Jurkat, Clone E6-1 (cell line): ENCODE measurements around the gene FADS3.
"Not testable (repeated sequence)": the region's sequence is repeated elsewhere in the genome, so short reads cannot be mapped to it uniquely, and the experiment has no call there.

Source experiments
- DNase-seq: peaks from one replicate; pipeline ENCODE4 v3.0.0-alpha.2; 2011; ENCODE audit warnings: low read depth, low spot score
- H3K4me3 ChIP-seq: 2 replicates; pipeline ENCODE4 v1.5.1; 2011; ENCODE audit warnings: mild to moderate bottlenecking, low read length, control low read depth, moderate library complexity

The FADS3 gene

DNA sequence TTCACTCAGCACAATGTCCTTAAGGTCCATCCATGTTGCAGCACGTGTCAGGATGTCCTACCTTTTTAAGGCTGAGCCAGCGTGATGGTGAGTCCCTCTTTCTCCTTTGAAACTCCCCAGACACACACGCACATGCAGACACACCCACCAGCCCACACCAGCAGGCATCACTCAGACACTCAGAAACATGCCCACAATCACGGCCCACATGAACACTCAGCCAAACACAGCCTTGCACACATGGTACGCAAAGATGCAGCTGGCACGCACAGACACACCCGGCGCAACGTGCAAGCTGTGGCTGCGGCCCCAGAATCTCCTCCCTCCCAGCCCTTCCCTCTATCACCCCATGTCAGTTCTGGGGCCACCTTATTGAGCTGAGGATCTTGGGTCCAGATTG, 8.0 kb downstream of the FADS3 start:
- H3K4me3 ChIP-seq: no peak overlapping the region
- DNase-seq: no peak

DNA sequence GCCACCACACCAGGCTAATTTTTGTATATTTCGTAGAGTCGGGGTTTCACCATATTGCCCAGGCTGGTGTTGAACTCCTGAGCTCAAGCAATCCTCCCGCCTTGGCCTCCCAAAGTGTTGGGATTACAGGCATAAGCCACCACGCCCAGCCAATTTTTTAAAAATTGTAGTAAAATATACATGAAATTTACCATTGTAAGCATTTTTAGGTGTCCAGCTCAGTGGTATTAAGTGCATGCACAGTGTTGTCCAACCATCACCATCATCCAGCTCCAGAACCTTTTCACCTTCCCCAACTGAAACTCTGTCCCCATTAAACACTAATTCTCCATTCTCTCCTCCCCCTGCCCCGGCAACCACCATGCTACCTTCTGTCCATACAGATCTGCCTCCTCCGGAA, 8.5 kb downstream of the FADS3 start:
- DNase-seq: no peak
- no peak overlapping the region for H3K4me3 ChIP-seq

DNA sequence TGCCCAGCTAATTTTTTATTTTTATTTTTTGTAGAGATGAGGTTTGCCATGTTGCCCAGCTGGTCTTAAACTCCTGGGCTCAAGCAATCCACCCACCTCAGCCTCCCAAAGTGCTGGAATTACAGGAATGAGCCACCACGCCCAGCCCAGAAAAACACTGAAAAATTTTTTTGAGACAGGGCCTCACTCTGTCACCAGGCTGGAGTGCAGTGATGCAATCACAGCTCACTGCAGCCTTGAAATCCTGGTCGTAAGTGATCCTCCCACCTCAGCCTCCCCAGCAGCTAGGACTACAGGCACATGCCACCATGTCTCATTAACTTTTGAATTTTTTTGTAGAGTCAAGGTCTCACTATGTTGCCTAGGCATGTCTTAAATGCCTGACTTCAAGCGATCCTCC, 9.1 kb downstream of the FADS3 start:
- H3K4me3 ChIP-seq, DNase-seq: not testable (repeated sequence)

DNA sequence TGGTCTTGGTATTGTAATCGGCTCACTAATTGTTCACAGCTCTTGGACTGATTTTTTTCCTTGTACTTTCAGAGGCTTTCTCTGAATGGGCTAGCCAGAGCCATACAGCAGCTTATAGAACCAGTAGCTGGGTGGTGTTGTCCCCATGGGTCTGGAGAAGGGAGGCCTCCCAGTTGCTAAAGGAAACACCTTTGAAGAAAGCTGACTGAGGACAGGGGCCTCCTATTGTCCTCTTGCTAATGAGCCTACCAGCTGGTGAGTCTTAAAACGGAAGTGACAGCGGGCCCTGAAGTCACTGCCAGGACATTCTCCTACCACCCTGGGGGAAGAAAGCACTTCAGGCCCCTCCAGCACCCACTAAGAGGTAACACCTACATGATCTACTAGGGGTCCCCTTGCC, 9.9 kb downstream of the FADS3 start:
- no peak for DNase-seq
- no peak overlapping the region for H3K4me3 ChIP-seq

DNA sequence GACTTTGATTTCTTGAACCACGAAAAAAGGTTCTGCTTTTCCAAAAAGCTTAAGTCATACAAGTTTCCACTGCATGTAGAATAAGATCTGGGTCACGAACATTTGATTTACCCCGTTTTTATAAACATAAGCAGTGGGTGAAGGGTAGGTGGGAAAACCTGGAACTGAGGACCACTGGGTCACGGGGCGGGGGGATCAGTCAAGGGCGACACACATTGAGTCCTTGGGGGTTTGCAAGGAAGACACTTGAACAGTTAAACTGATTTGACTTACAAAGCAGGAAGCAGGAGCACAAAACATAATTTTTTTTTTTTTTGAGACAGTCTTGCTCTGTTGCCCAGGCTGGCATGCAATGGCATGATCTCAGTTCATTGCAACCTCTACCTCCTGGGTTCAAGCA, 10.9 kb downstream of the FADS3 start:
- H3K4me3 ChIP-seq: no peak overlapping the region
- no peak for DNase-seq

DNA sequence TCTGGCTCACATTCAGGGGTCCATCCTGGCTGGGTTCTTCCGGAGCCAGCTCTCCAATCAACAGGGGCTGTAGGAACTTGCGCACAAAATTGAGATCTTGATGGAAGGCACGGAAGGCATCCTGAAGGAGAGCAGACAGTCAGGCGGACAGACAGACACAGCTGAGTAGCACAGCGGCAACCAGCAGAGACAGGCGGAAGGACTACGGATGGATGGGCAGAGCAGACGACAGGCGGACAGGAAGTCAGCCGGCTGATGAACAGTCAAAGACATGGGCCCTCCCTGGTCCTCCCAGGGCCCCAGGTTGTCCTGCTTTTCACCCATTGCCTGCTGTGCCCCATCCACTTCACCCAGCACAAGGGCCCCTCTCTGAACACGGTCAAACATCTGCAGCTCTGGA, 11.3 kb downstream of the FADS3 start:
- no peak overlapping the region for H3K4me3 ChIP-seq
- no peak for DNase-seq

DNA sequence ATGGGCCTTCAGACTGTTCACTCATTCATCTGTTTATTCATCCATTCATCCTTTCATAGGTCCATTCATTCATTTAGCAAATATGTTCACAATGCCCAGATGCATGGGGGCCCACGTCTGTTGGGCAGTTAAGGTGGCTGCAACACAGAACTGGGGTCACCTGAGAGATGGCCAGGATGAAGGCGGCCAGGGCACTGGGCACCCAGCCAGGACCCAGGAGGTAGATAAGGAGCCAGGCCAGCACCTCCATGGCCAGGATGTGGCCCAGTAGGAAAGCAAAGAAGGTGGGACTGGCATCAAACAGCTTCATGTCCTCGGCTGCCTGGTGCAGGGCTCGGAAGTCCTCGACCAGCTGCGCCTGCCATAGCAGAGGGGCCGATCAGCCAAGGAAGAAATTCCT, 12.2 kb downstream of the FADS3 start:
- H3K4me3 ChIP-seq: no peak overlapping the region
- DNase-seq: no peak

DNA sequence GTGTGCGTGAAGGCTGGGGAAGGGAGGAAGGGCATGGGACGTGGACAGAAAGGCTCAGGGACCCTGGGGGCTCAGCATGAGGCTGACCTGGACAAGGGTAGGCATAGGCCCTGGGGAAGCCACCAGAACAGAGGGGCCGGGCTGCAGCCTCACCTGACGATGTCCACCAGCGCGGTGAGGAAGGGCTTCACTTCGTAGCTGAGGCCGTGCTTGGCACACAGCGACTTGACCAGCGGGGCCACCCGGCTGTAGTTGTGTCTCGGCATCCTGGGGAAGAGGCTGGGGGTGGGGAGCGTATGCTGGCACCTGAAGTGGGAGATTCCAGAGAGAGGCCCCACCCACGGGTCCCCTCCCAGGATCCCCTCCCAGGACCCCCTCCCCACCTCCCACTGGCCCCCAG, 15.6 kb downstream of the FADS3 start:
- DNase-seq: no peak
- H3K4me3 ChIP-seq: no peak overlapping the region

DNA sequence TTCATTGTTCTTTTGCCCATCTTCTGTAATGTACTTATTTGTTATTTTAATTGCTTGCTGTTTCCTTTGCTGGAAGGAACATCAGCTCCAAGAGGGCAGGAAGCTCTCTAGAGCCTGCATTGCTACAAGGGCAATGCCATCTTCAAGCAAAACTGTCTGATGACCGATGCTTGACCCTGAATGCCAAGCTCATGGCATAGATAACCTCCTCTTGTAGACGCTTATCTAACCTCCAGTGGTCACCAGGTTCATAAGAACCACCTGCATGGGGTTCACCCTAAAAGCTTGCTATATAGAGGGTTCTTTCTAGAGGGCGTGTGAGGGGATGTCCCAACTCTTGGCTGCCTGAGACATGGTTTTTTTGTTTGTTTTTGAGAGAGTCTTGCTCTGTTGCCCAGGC, 16.5 kb downstream of the FADS3 start:
- no peak for DNase-seq
- no peak overlapping the region for H3K4me3 ChIP-seq

DNA sequence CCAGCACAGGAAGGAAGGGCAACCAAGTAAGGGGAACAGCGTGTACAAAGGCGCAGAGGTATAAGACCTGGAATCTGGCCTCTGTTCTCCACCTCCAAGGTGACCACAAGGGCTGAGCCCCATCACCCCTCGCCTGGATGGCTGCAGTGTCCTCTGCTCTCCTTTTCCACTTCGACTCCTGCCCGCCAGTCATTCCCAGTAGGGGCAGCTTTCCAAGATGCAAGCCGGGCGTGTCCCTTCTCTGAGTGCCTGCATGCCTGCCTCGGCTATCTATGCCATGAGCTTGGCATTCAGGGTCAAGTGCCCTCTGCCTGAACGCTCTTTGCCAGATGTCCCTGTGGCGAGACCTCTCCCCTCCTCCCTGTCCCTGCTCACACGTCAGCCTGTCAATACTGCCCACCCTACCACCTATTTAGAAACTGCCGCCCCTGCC, 17.0 kb downstream of the FADS3 start:
- no peak overlapping the region for H3K4me3 ChIP-seq
- no peak for DNase-seq

DNA sequence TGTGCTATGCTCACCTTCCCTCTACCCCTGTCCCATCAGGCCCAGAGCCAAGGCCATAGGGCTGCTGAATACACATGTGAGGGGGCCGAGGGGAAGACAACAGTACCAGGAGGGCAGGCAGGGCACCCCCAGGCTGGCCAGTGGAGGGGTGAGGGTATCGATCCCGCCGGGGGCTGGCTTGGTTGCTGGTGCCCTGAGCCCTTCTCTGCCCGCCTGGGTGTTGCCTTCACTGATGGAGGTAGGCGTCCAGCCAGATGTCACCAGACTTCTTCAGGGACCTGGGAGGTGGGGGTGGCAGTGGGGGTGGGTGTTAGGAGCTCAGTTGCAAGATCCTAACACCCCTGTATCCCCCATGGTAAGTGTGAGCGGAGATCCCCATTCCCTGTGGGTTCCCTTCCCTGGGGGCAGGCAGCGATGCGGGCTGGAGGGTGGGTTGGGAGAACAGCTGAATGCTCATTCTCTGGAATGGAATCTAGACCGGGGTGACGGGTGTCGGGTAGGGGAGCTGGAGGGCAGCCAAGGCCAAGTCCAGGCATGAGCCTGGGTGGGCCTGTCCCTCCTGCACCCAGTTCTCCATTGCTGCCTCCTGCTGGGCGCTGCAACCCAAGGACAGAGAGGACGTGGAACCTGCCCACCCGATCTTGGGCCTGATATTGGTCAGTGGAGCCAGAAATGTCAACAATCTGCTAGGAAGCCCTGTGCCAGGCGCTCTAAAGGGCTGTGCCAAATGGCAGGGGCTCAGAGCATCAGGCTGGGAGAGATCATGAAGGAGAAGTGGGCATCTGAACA, 17.6 kb downstream of the FADS3 start:
- no peak overlapping the region for H3K4me3 ChIP-seq
- no peak for DNase-seq

DNA sequence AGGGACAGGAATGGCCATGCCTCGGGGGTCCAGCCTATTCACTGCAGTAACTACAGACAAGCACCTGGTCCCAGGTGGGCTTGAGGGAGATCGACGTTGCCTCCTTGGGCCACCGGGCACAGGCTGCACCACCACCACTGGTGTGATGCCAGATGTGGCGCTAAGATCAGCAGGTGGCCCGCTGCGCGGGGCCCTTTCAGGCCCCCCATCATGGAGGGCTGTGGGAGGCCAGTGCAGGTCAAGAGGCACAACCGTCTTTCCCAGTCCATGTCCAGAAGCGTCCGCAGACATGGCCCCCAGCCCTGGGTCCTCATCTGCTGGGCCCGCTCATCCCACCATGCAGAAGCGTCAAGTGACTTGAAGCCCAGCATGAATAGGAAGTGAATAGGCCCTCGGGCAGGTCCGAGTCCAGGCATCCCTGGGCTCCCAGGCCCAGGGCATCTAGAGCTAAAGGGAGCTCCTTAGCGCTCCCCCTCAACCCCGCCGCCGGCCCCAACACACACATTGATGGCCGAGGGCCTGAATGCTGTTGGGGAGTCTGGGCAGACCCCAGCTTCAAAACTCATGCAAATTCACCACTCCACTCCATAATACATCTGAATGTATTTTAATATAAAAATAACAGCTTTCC, 18.3 kb downstream of the FADS3 start:
- no peak overlapping the region for H3K4me3 ChIP-seq
- no peak for DNase-seq

DNA sequence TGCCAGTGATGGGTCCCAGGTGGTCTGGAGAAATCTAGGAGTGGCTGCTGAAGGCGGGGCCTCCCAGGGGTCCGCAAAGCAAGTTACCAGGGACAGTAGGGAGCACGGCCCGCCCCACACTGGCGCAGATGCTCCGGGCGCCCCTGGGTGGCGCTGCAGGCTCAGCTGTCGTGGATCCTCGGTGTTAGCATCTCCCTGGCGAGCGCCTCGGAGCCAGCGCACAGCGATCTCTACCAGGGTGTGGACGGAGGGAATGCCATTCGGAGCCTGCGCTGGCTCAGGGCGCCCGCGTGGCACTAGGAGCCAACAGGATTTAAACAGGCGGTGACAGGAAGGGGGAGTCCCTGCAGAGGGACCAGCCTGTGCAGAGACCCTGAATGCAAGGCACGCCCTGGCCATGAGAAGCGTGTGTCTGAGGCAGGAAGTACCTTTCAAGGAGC, 20.2 kb downstream of the FADS3 start:
- peak overlapping the region; percentile 42 for H3K4me3 ChIP-seq
- DNase-seq: peak; percentile 51

DNA sequence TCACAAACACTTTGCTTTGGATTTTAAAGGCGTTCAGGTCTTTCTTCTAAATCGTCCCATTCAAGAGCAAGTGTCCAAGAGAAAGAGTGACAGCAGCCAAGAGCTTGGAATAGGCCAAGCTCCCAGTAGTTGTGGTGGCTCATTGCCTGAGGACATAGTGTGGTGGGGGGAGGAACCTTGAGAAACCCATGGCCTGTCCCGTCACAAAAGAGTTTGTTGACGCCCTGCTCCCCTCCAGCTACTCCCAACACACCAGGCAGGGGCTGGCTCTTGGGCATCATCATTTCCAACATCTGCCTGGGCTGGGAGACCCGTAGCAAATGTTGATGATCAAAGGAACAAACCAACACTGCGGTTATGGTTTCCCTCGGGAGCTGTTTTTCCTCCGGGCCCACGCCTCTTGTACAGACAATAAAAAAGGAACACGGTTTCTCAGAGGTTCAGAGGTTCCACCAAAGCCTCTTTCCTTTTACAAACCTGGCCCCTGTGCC, 20.8 kb downstream of the FADS3 start:
- no peak for DNase-seq
- no peak overlapping the region for H3K4me3 ChIP-seq

DNA sequence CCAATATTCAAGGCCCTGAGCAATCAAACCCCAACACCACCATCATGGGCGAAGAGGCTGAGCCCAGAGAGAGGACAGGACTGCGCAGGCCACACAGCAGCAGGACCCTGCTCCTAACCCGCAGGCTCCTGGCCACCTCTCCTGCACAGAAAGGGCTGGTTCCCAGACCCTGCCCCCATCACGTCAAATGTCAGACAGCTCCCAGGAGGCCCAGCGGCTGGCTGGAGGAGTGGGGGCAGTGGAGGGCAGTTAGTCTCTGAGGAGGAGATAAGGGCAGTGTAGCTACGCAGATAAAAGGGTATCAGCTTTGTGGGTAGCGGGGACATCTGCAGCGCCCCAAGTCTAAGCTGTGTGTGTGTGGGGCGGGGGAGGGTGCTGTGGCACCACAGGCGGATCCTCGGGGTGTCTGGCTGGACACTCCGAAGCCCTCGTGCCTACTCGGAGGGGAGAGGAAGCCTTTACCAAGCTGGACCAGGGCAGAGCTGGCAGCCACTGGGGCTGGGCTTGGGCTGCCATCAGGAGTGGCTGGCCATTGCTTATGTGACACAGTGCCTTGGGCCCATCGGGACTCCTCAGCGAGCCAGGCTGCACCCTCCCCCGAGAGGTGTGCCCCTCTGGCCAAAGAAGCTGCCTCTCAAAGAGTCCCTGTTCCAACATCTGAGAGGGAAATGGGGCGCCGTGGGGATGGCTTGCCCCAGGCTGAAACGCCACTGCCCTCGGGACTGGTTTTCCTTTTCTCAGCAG, 21.5 kb downstream of the FADS3 start:
- DNase-seq: no peak
- H3K4me3 ChIP-seq: no peak overlapping the region

DNA sequence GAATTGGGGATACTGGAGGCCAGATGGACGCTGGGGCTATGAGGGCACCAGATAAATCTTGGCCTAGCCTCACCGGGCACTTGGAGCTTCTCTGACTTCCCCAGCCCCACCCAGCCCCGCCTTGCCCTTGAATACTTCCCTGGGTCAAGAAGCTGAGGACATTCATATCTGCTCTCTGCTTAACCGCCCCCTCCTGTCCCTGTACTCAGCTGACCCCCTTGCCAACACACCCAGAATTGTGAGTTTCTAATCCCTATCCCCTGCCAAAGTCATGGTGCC, 22.0 kb downstream of the FADS3 start:
- DNase-seq: no peak
- no peak overlapping the region for H3K4me3 ChIP-seq

DNA sequence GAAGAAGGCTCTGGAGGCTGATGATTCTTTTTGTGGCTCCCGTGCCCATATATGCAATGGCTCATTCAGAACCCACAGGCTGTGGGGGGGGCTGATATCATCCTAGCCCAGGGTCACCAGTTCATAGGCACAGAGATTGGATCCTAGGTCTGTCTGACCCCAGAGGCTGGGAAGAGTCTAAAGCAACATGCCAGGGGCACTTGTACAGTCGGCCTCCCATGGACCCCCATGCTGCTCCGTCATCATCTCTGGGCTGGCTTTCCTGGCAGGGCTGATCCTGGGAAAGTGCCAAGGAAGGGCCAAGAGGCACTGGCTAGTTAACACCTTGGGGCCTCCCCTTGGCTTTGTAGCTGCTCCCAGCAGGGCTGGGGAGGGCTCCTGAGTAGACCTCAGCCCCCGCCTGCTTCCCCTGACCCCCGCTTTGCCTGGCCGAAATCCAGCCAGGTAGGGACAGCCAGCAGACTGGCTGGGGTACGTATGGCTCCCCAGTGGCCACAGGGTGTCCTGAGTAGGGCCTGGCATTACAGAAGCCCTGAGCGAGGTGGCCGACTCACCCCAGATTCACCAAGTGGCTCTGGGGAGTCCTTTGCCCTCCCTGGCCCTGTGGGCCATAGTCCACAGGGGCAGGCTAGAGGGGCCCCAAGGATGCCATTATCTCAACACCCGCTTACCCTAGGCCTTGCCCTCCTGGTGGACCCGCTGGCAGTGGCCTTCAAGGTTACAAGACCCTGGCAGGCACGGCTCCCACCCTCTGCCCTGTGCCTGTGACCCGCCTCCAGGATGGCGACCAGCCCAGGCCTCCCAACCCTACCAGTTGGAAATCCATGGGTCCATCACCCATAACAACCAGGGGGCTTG, 22.5 kb downstream of the FADS3 start:
- no peak overlapping the region for H3K4me3 ChIP-seq
- DNase-seq: no peak

DNA sequence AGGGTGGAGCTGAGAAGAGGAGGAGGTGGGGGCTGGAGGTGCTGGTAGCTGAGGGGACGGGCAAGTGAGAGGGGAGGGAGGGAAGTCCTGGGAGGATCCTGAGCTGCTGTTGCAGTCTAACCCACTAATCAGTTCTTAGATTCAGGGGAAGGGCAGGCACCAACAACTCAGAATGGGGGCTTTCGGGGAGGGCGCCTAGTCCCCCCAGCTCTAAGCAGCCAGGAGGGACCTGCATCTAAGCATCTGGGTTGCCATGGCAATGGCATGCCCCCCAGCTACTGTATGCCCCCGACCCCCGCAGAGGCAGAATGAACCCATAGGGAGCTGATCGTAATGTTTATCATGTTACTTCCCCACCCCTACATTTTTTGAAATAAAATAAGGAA, 24.4 kb downstream of the FADS3 start:
- no peak overlapping the region for H3K4me3 ChIP-seq
- DNase-seq: no peak

DNA sequence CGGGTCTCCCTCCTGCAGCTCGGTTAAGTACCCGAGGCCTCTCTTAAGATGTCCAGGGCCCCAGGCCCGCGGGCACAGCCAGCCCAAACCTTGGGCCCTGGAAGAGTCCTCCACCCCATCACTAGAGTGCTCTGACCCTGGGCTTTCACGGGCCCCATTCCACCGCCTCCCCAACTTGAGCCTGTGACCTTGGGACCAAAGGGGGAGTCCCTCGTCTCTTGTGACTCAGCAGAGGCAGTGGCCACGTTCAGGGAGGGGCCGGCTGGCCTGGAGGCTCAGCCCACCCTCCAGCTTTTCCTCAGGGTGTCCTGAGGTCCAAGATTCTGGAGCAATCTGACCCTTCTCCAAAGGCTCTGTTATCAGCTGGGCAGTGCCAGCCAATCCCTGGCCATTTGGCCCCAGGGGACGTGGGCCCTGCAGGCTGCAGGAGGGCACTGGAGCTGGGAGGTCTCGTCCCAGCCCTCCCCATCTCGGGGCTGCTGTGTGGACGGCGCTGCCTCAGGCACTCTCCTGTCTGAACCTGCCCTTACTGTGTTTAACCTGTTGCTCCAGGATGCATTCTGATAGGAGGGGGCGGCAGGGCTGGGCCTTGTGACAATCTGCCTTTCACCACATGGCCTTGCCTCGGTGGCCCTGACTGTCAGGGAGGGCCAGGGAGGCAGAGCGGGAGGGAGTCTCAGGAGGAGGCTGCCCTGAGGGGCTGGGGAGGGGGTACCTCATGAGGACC, 25.0 kb downstream of the FADS3 start:
- H3K4me3 ChIP-seq: no peak overlapping the region
- DNase-seq: no peak
